HG03135 (cell line): ENCODE results near the gene SOCS1.

Experiments
- ATAC-seq: cut with Tn5 transposase; IDR thresholded peaks from one replicate; pipeline ENCODE4 v1.9.1; 2021; ENCODE audit warnings: mild to moderate bottlenecking, moderate library complexity; ENCODE audit not compliant: unreplicated experiment

SOCS1 gene

DNA sequence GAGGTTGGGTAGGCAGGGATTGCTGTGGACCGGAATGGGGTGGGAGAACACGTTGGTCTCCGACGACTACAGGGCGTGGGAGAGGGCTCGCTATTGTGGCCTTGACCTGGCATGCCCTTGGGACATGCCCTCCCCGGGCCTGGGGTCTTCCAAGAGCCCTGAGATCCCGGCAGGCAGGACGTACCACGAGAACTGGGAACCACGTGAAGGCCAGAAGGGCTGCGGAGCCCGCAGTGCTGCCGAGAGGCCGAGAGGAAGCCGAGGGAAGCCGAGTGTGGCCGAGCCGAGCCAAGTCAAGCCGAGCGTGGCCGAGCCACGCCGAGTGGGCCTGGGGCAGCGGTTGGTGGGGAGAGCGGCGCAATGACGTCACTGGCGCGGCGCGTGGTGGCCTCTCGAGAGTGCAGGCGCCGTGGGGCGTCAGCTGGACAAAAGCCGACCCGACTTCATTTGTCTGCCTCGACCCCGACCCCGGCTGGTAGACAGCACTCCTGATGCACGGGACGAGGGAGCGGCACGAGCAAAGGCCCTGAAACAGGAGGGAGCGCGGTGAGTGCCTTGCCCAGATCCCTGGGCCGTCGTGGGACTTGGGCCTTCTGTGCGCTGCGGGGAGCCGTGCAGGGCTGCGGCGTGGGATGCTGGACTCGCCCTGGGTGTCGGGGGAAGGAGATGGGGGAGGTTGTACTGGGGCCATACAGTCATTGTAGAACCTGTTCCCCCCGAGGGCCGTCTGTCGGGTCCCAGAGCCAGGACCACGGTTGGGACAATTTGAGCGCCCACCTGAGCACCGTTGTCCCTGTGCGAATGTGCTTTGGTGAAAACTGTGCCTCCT lies 6.6 kb downstream of the SOCS1 start:
- ATAC-seq, result no peak

DNA sequence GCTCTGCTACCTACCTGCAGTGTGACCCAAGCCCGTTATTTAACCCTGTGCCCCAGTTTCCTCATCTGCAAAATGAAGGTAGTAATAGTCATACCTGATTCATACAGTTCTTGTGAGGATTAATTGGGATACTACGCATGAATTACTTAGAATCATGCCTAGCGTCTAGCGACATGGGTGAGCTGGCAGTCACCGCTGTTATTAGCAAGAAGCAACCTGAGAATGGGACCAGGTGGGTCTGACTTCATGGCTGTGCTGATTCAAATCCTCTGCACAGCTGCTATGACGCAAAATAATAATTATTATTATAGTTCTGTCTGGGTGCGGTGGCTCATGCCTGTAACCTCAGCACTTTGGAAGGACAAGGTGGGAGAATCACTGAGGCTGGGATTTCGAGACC lies 7.9 kb downstream of the SOCS1 start:
- ATAC-seq, result no peak

- ATAC-seq, result no peak
These were observed 10.0 kb downstream of the SOCS1 start for GRCh38 chr16:11245988-11246387.

DNA sequence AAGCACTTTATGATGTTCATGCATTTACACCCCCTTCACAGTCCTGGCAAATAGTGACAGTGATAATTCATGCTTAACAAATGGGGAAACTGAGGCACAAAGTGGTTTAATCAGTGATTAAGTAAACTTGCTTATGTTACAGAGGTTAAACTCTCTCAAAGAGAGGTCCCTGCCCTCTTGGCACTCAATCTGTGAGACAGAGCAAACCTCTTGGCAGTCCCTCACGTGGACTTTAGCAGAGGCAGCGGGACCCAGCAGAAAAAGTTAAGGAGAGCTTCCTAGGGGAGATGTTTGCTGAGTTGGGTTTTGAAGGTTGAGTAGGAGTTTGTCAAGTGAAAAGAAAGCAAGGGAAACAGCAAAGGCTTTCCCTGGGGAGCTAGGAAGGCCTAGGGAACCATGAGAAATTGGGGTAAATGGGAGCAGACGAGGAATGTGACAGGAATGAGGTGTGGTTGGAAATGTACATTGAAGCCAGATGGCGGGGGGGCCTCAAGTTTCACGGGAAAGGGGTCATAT lies 10.7 kb downstream of the SOCS1 start:
- ATAC-seq, result no peak

DNA sequence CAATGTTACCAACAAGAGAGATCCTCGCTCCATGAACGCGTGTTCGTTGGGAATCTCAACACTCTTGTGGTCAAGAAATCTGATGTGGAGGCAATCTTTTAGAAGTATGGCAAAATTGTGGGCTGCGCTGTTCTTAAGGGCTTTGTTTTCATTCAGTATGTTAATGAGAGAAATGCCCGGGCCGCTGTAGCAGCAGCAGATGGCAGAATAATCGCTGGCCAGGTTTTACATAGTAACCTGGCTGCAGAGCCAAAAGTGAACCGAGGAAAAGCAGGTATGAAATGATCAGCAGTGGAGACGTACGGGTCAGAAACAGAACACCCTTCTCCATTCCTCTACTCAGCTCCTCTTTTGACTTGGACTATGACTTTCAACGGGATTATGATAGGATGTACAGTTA lies 13.3 kb downstream of the SOCS1 start:
- no peak for ATAC-seq

DNA sequence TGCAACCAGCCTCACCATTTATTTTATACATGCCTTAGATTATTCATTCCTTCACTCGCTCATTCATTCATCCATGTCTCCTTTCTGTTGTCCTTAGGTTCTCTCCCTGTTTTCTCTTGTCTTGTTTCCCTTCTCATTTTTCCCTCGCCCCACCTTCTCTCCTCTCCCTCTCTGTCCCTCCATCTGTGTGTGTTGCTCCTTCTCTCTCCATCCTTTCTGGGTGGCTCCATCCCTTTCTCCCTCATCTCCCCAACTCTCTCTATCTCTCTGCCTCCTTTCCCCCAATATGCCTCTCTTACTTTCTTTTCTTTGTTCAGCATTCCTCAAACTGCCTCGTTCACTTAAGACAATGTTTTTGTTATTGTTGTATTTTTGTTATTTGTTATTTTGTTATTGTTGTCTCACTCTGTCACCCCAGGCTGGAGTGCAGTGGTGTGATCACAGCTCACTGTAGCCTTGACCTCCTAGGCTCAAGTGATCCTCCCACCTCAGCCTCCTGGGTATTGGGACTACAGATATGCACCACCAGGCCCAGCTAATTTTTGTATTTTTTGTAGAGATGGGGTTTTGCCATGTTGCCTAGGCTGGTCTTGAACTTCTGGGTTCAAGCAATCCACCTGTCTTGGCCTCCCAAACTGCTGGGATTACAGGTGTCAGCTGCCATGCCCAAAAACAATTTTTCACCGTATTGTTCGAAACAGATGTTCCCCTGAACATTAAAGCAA lies 14.4 kb downstream of the SOCS1 start:
- no peak for ATAC-seq

DNA sequence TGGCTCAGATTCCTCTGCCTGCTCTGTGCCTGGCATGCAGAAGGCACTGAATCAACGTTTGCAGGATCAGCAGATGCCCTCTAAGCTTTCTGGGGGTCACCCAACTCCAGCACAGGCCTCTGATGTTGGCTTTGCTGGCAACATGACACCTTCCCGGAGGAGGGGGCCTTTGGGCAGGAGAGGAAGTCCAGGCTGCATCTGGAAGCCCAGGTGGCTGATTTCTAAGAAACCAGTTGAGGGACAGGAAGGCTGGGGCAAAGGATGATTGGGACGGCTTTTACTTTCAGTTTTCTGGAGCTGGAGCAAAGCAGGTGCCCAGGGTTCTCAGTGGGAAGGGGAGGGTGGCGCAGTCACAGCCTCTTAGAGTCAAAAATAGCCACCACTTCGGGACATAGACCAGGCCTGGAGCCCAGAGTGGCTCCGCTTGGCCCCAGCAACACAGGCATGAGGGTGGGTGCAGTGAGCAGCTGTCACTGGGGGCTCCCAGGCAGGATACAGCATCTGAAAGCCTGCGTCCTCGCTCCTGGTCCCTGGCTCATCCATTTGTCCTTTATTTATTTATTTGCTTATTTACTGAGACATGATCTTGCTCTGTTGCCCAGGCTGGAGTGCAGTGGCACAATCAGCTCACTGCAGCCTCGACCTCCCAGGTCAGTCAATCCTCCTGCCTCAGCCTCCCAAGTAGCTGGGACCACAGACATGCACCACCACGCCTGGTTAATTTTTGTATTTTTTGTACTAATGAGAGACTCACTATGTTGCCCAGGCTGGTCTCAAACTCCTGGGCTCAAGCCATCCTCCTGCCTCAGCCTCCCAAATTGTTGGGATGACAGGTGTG lies 15.1 kb downstream of the SOCS1 start:
- ATAC-seq, result no peak

DNA sequence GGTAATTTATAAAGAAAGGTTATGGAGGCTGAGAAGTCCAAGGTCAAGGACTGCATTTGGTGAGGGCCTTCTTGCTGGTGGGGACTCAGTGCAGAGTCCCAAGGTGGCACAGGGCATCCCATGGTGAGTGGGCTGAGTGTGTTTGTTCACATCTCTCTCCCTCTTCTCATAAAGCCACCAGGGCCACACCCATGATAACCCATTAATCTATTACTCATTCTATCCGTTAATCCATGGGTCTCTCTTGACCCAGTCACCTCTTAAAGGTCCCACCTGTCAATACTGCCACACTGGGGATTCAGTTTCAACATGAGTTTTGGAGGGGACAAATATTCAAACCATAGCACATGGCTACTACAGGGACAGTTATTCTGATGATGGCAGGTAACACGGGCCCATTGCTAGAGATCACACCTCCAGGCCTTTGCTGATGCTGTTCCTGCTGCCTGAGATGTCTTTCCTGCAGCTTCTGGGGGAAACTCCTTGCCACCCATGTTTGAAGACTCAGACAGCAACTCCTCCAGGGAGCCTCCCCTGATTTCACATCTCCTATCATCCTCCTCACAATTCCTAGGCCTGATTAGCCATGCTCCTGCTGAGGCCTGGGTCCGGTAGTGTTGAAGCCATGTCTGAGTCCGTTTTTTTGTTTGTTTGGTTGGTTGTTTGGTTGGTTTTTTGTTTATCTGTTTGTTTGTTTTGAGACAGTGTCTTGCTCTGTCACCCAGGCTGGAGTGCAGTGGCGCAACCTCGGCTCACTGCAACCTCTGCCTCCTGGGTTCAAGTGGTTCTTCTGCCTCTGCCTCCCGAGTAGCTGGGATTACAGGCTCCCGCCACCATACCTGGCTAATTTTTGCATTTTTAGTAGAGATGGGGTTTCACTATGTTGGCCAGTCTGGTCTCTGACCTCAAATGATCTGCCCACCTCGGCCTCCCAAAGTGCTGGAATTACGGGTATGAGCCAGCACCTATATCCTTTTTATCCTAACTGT lies 16.1 kb downstream of the SOCS1 start:
- ATAC-seq, result no peak

- no peak for ATAC-seq
These were observed 17.5 kb downstream of the SOCS1 start for GRCh38 chr16:11238272-11239202.

- no peak for ATAC-seq
These were observed 19.3 kb downstream of the SOCS1 start for GRCh38 chr16:11236461-11237254.

DNA sequence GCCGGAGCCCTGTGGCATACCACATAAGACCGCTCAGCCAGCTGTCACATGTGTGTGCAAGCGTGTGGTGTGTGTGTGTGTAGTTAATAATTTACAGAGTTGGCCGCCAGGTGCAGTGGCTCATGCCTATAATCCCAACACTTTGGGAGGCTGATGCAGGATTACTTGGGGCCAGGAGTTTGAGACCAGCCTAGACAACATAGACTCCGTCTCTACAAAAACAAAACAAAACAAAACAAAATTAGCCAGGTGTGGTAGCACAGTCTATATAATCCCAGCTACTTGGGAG lies 20.4 kb downstream of the SOCS1 start:
- ATAC-seq, result no peak

- ATAC-seq, result no peak
These were observed 20.9 kb downstream of the SOCS1 start for GRCh38 chr16:11234884-11235702.

- ATAC-seq, result no peak
These were observed 22.2 kb downstream of the SOCS1 start for GRCh38 chr16:11233727-11234376.

DNA sequence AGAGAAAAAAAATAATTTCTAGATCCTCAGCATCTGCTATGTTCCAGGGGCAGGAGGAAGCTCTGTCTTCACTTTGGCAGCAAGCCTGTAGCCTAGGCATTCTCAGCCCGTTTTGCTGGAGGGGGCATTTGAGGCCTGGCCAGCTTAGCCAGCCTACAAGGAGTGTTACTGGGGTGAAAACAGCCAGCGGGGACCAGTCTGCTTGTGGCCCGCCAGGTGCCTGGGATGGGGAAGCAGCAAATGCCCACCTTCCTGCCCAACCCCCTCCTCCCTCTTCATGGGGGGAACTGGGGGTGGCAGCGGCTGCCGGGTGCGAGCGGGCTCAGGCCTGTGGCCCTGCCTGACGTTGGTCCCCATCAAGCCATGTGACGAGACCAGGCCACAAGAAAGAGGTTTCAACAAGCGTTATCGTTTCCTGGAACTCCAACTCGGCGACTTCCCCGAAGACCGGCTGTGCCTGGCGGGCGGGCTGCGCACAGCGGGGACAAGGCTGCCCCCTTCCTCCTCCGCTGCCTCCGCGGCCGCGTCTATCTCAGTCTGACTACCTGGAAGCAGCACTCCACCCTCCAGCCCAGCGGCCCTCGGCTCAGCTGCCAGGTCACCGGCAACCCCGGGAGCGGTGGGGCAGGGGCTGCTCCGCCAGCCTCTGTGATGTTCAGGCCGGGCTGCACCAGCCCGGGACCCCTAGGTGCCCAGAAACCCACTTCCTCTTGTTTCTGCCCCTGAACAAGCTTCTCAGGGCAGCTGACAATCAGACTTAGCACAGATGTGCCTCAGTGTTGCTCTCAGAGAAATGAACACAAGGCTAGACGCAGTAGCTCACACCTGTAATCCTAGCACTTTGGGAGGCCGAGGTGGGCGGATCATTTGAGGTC lies 22.9 kb downstream of the SOCS1 start:
- peak; percentile 55 for ATAC-seq

DNA sequence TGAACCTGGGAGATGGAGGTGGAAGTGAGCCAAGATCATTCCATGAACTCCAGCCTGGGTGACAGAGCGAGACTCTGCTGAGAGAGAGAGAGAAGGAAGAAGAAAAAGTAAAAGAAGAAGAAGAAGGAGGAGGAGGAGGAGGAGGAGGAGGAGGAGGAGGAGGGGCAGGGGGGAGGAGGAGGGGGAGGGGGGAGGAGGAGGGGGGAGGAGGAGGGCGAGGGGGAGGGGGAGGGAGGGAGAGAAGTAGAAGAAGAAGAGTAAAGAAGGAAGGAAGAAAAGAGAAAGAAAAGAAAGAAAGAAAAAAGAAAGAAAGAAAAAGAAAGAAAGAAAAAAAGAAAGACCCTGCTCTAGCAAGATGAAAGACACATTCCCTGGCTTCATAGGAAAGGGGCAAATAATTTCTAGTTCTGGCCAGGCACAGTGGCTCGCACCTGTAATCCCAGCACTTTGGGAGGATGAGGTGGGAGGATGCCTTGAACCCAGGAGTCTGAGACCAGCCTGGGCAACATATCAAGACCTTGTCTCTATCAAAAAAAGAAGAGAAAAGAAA lies 23.6 kb downstream of the SOCS1 start:
- ATAC-seq, result no peak
